A673 (cell line): Measurements from ENCODE around the gene CLEC4M. TPM values are rescaled to one million over a fixed set of nuclear protein-coding genes. Genes with fewer than 3 reads are reported as not detected.
"Not testable (repeated sequence)": the region's sequence is repeated elsewhere in the genome, so short reads cannot be mapped to it uniquely, and the experiment has no call there.

ENCODE experiments used
- BruUV-seq: library from RNA; stranded (reverse); fragments of 400-500 nt; replicated peaks from 2 replicates; lab custom pipeline; 2021; lab: Mats Ljungman, UMichigan
- CTCF ChIA-PET: fragments of 300-600 bp; sonication (Branson Sonifier 250); formaldehyde crosslinking; loops from one replicate; lab custom pipeline; 2022; ENCODE audit warnings: antibody characterized with exemption; lab: Charles Lee
- POLR2A ChIA-PET: fragments of 300-600 bp; sonication (Branson Sonifier 250); formaldehyde crosslinking; loops from one replicate; lab custom pipeline; 2022; ENCODE audit warnings: antibody characterized with exemption; ENCODE audit not compliant: low non-redundant PET; lab: Charles Lee
- DNase-seq: peaks from one replicate; pipeline ENCODE4 v3.0.0-alpha.2; 2015; ENCODE audit warnings: low spot score
- H3K27ac ChIP-seq: fragments of 200-600 bp; sonication (generic); 2 replicates; pipeline ENCODE4 v1.5.1; 2016; ENCODE audit warnings: mixed run types, low read depth, mild to moderate bottlenecking, mixed read lengths, antibody characterized with exemption, low read length; ENCODE audit not compliant: poor library complexity, severe bottlenecking
- H3K27me3 ChIP-seq: fragments of 200-600 bp; sonication (generic); replicated peaks from 2 replicates; pipeline ENCODE4 v1.6.1; 2017; ENCODE audit warnings: mixed run types, low read depth, mild to moderate bottlenecking, mixed read lengths, antibody characterized with exemption, low read length; ENCODE audit not compliant: insufficient read depth, poor library complexity
- H3K36me3 ChIP-seq: fragments of 200-600 bp; sonication (generic); 2 replicates; pipeline ENCODE4 v1.6.1; 2016; ENCODE audit warnings: mixed run types, mild to moderate bottlenecking, mixed read lengths, antibody characterized with exemption, low read length; ENCODE audit not compliant: insufficient read depth, poor library complexity, severe bottlenecking
- H3K4me1 ChIP-seq: fragments of 200-600 bp; sonication (generic); 2 replicates; pipeline ENCODE4 v1.6.1; 2017; ENCODE audit warnings: mixed run types, mild to moderate bottlenecking, mixed read lengths, antibody characterized with exemption, low read length; ENCODE audit not compliant: insufficient read depth, poor library complexity, severe bottlenecking
- H3K4me3 ChIP-seq: fragments of 200-600 bp; sonication (generic); 2 replicates; pipeline ENCODE4 v1.5.1; 2016; ENCODE audit warnings: low read depth, mixed run types, mild to moderate bottlenecking, mixed read lengths, low read length; ENCODE audit not compliant: poor library complexity, severe bottlenecking
- H3K9me3 ChIP-seq: fragments of 200-600 bp; sonication (generic); 2 replicates; pipeline ENCODE4 v1.6.1; 2016; ENCODE audit warnings: mixed run types, low read depth, mild to moderate bottlenecking, mixed read lengths, antibody characterized with exemption, low read length; ENCODE audit not compliant: poor library complexity, severe bottlenecking
- EZH2 ChIP-seq: fragments of 200-600 bp; sonication (generic); IDR thresholded peaks from 2 replicates; pipeline ENCODE4 v1.6.1; 2017; ENCODE audit warnings: borderline replicate concordance, low read depth, mild to moderate bottlenecking, mixed read lengths, antibody characterized with exemption, low read length; ENCODE audit not compliant: poor library complexity, severe bottlenecking
- intact Hi-C: fragments of 100-400 bp; cut with micrococcal nuclease; formaldehyde crosslinking; loops from one replicate; pipeline ENCODE4 v1.10.0; 2022; ENCODE audit not compliant: unreplicated experiment
- total RNA-seq: library from RNA; stranded (reverse); gene quantifications from 2 replicates; pipeline ENCODE4 v1.2.3, GENCODE V29; 2021
- TF ChIP-seq, protein P1 (sequence below): fragments of 300-800, 200-600 bp; sonication (generic); conservative IDR thresholded peaks from 2 replicates; pipeline ENCODE4 v1.5.1; 2017; ENCODE audit warnings: low read depth, mild to moderate bottlenecking, antibody characterized with exemption, low read length, moderate library complexity, mixed read lengths

CLEC4M gene
- total RNA-seq, 1 experiment from 2014 or later = not detected

GRCh38 chr19:7792281-7792680, 29.2 kb downstream of the CLEC4M start:
- intact Hi-C loops = no loop called here
- Histone ChIP-seq H3K36me3 (no peaks in the 10 kb centered on the region), H3K4me1 (no peaks in the 10 kb centered on the region), H3K9me3 (no peaks in the 10 kb centered on the region), H3K4me3 (no peak overlapping the region), H3K27ac (no peak overlapping the region), H3K27me3 (peaks cover 32% of the 10 kb centered on the region)
- no peak for DNase-seq
- no TSS peak for BruUV-seq
- ChIA-PET POLR2A (no interaction called here), CTCF (no interaction called here)
- TF ChIP-seq, protein P1, sequence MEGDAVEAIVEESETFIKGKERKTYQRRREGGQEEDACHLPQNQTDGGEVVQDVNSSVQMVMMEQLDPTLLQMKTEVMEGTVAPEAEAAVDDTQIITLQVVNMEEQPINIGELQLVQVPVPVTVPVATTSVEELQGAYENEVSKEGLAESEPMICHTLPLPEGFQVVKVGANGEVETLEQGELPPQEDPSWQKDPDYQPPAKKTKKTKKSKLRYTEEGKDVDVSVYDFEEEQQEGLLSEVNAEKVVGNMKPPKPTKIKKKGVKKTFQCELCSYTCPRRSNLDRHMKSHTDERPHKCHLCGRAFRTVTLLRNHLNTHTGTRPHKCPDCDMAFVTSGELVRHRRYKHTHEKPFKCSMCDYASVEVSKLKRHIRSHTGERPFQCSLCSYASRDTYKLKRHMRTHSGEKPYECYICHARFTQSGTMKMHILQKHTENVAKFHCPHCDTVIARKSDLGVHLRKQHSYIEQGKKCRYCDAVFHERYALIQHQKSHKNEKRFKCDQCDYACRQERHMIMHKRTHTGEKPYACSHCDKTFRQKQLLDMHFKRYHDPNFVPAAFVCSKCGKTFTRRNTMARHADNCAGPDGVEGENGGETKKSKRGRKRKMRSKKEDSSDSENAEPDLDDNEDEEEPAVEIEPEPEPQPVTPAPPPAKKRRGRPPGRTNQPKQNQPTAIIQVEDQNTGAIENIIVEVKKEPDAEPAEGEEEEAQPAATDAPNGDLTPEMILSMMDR = no peak
- no peak for TF ChIP-seq EZH2

DNA sequence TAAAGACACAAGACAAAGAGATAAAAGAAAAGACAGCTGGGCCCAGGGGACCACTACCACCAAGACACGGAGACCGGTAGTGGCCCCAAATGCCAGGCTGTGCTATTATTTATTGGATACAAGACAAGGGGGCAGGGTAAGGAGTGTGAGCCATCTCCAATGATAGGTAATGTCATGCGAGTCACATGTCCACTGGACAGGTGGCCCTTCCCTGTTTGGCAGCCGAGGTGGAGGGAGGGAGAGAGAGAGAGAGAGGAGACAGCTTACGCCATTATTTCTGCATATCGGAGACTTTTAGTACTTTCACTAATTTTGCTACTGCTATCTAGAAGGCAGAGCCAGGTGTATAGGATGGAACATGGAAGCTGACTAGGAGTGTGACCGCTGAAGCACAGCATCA, 29.7 kb downstream of the CLEC4M start:
- H3K9me3 ChIP-seq, H3K36me3 ChIP-seq, POLR2A ChIA-PET, intact Hi-C loops, H3K27ac ChIP-seq, H3K4me3 ChIP-seq, BruUV-seq, CTCF ChIA-PET, H3K4me1 ChIP-seq, DNase-seq: not testable (repeated sequence)
- peaks cover 28% of the 10 kb centered on the region for H3K27me3 ChIP-seq

- ChIA-PET POLR2A (no interaction called here), CTCF (no interaction called here)
- Histone ChIP-seq H3K9me3 (no peaks in the 10 kb centered on the region), H3K27me3 (peaks cover 27% of the 10 kb centered on the region), H3K27ac (no peak overlapping the region), H3K36me3 (no peaks in the 10 kb centered on the region), H3K4me3 (no peak overlapping the region), H3K4me1 (no peaks in the 10 kb centered on the region)
- intact Hi-C loops = no loop called here
- BruUV-seq = no TSS peak
- TF ChIP-seq, protein P1 = no peak
- no peak for TF ChIP-seq EZH2
- no peak for DNase-seq
Observed at GRCh38 chr19:7793493-7793892, 30.4 kb downstream of the CLEC4M start.

DNA sequence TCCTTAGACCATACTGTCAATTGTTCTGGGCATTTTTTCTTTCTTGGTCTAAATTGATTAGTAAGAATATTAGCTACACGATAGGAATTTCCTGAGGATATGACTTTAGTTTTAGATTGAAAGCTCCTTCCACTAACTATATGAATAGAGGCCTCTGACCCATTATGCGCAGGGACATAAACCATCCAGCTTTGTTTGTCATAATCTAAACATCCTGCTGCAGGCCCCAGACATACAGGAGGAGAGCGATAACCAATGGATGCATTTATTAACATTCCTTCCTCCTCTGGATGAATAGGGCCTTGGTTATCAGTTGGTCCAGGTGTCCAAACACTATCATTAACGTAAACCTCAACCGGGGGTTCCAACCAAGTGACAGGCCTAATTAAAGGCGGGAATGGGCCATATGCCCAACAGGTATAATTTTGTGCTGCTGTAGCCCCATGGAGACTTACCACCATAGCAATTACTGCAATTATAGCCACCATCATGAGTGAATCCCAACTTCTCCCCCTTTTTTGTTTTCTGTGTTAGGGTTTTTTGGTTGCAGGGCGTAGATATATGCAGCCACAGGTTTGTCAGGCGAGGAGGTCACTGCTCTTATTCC, 32.6 kb downstream of the CLEC4M start:
- Histone ChIP-seq H3K4me3 (no peak overlapping the region), H3K4me1 (no peaks in the 10 kb centered on the region), H3K36me3 (no peaks in the 10 kb centered on the region), H3K27ac (no peak overlapping the region), H3K27me3 (peaks cover 20% of the 10 kb centered on the region), H3K9me3 (no peaks in the 10 kb centered on the region)
- POLR2A ChIA-PET = no interaction called here
- CTCF ChIA-PET = no interaction called here
- intact Hi-C loops = no loop called here
- TF ChIP-seq EZH2 = no peak
- TF ChIP-seq, protein P1 = no peak
- BruUV-seq = no TSS peak
- DNase-seq = no peak
